K562 (cell line): ENCODE measurements around the gene TMEM88.

ENCODE experiments used
- MEF2A ChIP-seq: IDR thresholded peaks from 2 replicates; pipeline ENCODE4 v1.6.1; 2011; ENCODE audit warnings: low read depth, mild to moderate bottlenecking, low read length, moderate library complexity; ENCODE audit not compliant: control insufficient read depth
- SAFB ChIP-seq: fragments of 200-400 bp; formaldehyde crosslinking; IDR thresholded peaks from 2 replicates; pipeline ENCODE4 v1.6.1; 2017; ENCODE audit warnings: low read depth, low read length, borderline replicate concordance
- SPI1 ChIP-seq: IDR thresholded peaks from 2 replicates; pipeline ENCODE4 v1.6.1; 2011; ENCODE audit warnings: low read depth, low read length, control low read depth, borderline replicate concordance

DNA sequence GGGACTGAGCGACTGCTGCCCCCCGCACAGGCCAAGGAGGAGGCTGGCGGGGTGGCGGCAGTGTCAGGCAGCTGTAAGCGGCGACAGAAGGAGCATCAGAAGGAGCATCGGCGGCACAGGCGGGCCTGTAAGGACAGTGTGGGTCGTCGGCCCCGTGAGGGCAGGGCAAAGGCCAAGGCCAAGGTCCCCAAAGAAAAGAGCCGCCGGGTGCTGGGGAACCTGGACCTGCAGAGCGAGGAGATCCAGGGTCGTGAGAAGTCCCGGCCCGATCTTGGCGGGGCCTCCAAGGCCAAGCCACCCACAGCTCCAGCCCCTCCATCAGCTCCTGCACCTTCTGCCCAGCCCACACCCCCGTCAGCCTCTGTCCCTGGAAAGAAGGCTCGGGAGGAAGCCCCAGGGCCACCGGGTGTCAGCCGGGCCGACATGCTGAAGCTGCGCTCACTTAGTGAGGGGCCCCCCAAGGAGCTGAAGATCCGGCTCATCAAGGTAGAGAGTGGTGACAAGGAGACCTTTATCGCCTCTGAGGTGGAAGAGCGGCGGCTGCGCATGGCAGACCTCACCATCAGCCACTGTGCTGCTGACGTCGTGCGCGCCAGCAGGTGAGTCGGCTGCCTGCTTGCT is 5.6 kb upstream of the TMEM88 start:
- TF ChIP-seq SPI1 (no peak), MEF2A (no peak), SAFB (no peak)
